MCF 10A (cell line): ENCODE measurements around the gene HSD17B2. TPM values are rescaled to one million over a fixed set of nuclear protein-coding genes. Genes with fewer than 3 reads are reported as not detected.

ENCODE experiments used
- BruUV-seq: library from RNA; stranded (reverse); fragments of 400-500 nt; replicated peaks from 2 replicates; lab custom pipeline; 2021; lab: Mats Ljungman, UMichigan
- CTCF ChIA-PET: fragments of 300-600 bp; sonication (Branson Sonifier 250); formaldehyde crosslinking; extraction: SDS; loops from one replicate; lab custom pipeline; 2021; ENCODE audit warnings: antibody characterized with exemption, inconsistent platforms; lab: Yijun Ruan, JAX
- POLR2A ChIA-PET: fragments of 300-600, 350-650 bp; sonication (Branson Sonifier 250); formaldehyde crosslinking; extraction: SDS; loops from one replicate; lab custom pipeline; 2020; ENCODE audit warnings: antibody characterized with exemption, inconsistent platforms; lab: Yijun Ruan, JAX
- DNase-seq: peaks from one replicate; pipeline ENCODE4 v3.0.0-alpha.2; 2018; ENCODE audit not compliant: unreplicated experiment
- H3K27ac Mint-ChIP-seq: one replicate; pipeline ENCODE4 v1.8.0; 2022; ENCODE audit warnings: mild to moderate bottlenecking, low read depth, mixed read lengths; ENCODE audit not compliant: unreplicated experiment
- H3K27me3 Mint-ChIP-seq: one replicate; pipeline ENCODE4 v1.8.0; 2022; ENCODE audit warnings: mixed read lengths; ENCODE audit not compliant: insufficient read depth, unreplicated experiment
- H3K36me3 Mint-ChIP-seq: one replicate; pipeline ENCODE4 v1.8.0; 2022; ENCODE audit warnings: mild to moderate bottlenecking, moderate library complexity, mixed read lengths; ENCODE audit not compliant: insufficient read depth, unreplicated experiment
- H3K4me1 Mint-ChIP-seq: one replicate; pipeline ENCODE4 v1.8.0; 2022; ENCODE audit warnings: mixed read lengths; ENCODE audit not compliant: insufficient read depth, unreplicated experiment
- H3K4me3 Mint-ChIP-seq: one replicate; pipeline ENCODE4 v1.8.0; 2022; ENCODE audit warnings: mild to moderate bottlenecking, moderate library complexity, mixed read lengths; ENCODE audit not compliant: unreplicated experiment
- H3K9me3 Mint-ChIP-seq: one replicate; pipeline ENCODE4 v1.8.0; 2022; ENCODE audit warnings: mixed read lengths; ENCODE audit not compliant: unreplicated experiment
- intact Hi-C: fragments of 100-400 bp; cut with micrococcal nuclease; formaldehyde crosslinking; loops from 2 replicates; pipeline ENCODE4 v1.14.1; 2022
- total RNA-seq: library from RNA; stranded (reverse); gene quantifications from 2 replicates; pipeline ENCODE4 v1.2.3, GENCODE V29; 2022
- TF ChIP-seq, protein P1 (sequence below): fragments of 200-600 bp; IDR thresholded peaks from one replicate; pipeline ENCODE4 v1.8.0; 2022; ENCODE audit warnings: antibody characterized with exemption, mild to moderate bottlenecking; ENCODE audit not compliant: unreplicated experiment

The HSD17B2 gene
- total RNA-seq, 1 experiment from 2014 or later: 0.93 TPM

DNA sequence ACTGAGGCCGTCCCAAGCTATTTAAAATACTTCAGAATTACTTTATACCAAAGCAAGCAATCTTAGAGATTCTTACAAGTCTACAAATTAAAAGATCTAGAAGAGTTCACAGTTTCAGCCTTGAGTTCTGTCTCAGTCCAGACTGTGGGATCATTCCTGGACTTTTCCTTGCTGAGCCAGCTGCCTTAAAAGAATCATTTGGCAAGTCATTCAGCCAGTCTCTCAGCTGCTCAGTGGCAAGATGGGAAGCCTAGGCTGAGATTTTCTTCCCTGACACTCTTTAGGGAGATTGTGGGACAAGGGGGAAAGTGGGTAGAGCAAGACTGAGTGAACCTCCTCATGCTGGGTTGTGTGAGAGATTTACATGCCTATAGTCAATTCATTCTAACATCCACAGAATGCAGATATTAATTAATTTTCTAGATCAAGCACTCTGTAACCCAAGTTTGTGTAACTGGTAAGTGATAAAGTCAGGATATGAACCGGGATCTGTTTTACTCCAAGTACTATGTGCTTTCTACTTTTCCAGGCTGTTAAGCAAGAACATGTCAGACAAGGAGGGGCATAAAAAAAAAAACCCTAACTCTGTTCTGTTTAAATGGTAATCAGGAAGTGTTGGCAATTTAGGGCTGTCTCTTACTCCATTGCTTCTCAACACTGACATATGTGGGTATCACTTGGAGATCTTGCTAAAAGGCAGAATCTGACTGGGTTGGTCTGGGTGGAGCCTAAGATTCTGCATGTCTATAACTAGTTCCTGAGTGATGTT, 50.1 kb downstream of the HSD17B2 start:
- CTCF ChIA-PET: no interaction called here
- Mint-ChIP-seq H3K4me3 (no peak overlapping the region), H3K9me3 (no peaks in the 10 kb centered on the region), H3K27ac (no peak overlapping the region), H3K27me3 (no peaks in the 10 kb centered on the region), H3K36me3 (no peaks in the 10 kb centered on the region), H3K4me1 (peaks cover 4% of the 10 kb centered on the region)
- no TSS peak for BruUV-seq
- TF ChIP-seq, protein P1, sequence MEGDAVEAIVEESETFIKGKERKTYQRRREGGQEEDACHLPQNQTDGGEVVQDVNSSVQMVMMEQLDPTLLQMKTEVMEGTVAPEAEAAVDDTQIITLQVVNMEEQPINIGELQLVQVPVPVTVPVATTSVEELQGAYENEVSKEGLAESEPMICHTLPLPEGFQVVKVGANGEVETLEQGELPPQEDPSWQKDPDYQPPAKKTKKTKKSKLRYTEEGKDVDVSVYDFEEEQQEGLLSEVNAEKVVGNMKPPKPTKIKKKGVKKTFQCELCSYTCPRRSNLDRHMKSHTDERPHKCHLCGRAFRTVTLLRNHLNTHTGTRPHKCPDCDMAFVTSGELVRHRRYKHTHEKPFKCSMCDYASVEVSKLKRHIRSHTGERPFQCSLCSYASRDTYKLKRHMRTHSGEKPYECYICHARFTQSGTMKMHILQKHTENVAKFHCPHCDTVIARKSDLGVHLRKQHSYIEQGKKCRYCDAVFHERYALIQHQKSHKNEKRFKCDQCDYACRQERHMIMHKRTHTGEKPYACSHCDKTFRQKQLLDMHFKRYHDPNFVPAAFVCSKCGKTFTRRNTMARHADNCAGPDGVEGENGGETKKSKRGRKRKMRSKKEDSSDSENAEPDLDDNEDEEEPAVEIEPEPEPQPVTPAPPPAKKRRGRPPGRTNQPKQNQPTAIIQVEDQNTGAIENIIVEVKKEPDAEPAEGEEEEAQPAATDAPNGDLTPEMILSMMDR: no peak
- intact Hi-C loops: no loop called here
- POLR2A ChIA-PET: no interaction called here
- no peak for DNase-seq

DNA sequence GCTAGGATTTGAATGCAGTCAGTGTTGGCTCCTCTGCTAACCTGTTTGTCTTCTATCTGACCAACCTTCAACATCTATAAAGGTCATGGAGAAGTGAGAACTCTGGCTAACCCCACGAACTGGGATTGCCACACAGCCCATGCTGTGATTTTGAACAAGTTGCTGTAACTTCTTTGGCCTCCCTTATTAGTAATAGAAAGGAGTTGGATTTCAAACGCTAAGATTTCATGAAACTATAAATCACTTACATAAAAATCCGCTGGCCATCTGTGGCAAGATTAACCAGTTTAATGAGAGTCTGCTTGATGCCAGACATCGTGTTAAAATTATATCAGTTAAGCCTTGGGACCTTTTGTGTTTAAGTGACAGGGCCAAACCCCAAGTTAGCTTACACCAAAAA, 53.4 kb downstream of the HSD17B2 start:
- Mint-ChIP-seq H3K9me3 (no peaks in the 10 kb centered on the region), H3K36me3 (no peaks in the 10 kb centered on the region), H3K4me3 (no peak overlapping the region), H3K4me1 (peaks cover 16% of the 10 kb centered on the region), H3K27ac (no peak overlapping the region), H3K27me3 (no peaks in the 10 kb centered on the region)
- intact Hi-C loops: no loop called here
- ChIA-PET POLR2A (no interaction called here), CTCF (interaction anchor here (1.2 kb wide), 1 partner anchor 11 kb away, joined by 4 read pairs; no protein-coding TSS in a partner anchor)
- DNase-seq: no peak
- TF ChIP-seq, protein P1: no peak
- BruUV-seq: no TSS peak

DNA sequence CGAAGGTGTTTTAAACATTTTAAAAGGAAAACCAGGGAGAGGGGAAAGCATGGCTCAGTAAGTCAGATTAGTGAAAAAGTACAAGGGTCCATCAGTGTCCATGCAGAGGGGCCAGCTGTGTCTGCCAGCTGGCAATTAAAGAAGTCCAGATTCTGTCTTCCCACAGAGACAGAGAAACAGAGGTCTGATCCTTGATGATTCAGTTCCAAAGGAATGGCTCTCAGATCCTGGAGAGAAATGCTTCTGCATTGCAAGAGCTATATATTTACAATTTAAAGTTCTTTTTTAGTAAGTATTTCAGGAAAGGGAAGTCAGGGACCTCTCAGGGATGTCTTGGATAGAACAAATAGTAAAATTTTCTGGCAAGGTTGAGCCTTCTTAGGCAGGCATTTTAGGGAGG, 56.2 kb downstream of the HSD17B2 start:
- ChIA-PET POLR2A (no interaction called here), CTCF (interaction anchor here (0.6 to 0.8 kb wide), 2 partner anchors 19 to 35 kb away, joined by 4 to 5 read pairs; no protein-coding TSS in a partner anchor)
- BruUV-seq: no TSS peak
- no peak for DNase-seq
- no peaks in the 10 kb centered on the region for H3K9me3 Mint-ChIP-seq
- TF ChIP-seq, protein P1: no peak
- peaks cover 19% of the 10 kb centered on the region for H3K4me1 Mint-ChIP-seq
- H3K36me3 Mint-ChIP-seq: no peaks in the 10 kb centered on the region
- H3K27ac Mint-ChIP-seq: no peak overlapping the region
- H3K27me3 Mint-ChIP-seq: no peaks in the 10 kb centered on the region
- H3K4me3 Mint-ChIP-seq: no peak overlapping the region
- intact Hi-C loops: no loop called here

DNA sequence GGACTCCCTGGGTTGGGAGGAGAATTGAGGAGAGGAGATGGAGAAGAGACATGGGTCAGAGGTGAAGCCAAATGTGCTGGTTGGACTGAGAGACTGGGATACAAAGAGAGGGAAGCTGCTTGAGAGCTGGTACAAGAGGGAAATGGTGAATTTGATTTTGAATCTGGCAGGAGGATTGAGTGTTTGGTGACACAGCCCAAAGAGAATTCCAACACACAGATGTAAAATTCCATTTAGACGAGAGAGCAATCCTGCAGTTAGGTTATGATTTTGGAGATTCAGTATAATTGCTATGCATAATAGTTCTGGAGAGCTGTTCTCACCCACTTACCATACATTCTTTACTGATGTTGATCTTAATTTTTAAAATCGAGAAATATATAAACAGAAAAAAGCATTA, 57.7 kb downstream of the HSD17B2 start:
- no peaks in the 10 kb centered on the region for H3K27me3 Mint-ChIP-seq
- BruUV-seq: no TSS peak
- no peaks in the 10 kb centered on the region for H3K9me3 Mint-ChIP-seq
- H3K4me3 Mint-ChIP-seq: no peak overlapping the region
- TF ChIP-seq, protein P1: no peak
- intact Hi-C loops: no loop called here
- no peak overlapping the region for H3K27ac Mint-ChIP-seq
- peaks cover 19% of the 10 kb centered on the region for H3K4me1 Mint-ChIP-seq
- H3K36me3 Mint-ChIP-seq: no peaks in the 10 kb centered on the region
- no peak for DNase-seq
- ChIA-PET POLR2A (no interaction called here), CTCF (no interaction called here)
